Activated CD8-positive, alpha-beta memory T cell treated with anti-CD3 and anti-CD28 coated beads for 48 hours (primary cell): ENCODE measurements around the gene IWS1.
"Not testable (repeated sequence)": the region's sequence is repeated elsewhere in the genome, so short reads cannot be mapped to it uniquely, and the experiment has no call there.

Experiments
- DNase-seq, 3 experiments: peaks; one replicate each; pipeline ENCODE4 v3.0.0-alpha.2; 2020; ENCODE audit warnings: low read depth in 2 of 3, low spot score in 2 of 3

Gene IWS1

GRCh38 chr2:127561371-127561770 is 35.1 kb upstream of the IWS1 start:
- DNase-seq: no peak

GRCh38 chr2:127560931-127561280 is 34.6 kb upstream of the IWS1 start:
- DNase-seq: no peak

GRCh38 chr2:127560201-127560930 is 34.1 kb upstream of the IWS1 start:
- no peak for DNase-seq

- no peak for DNase-seq
Observed at GRCh38 chr2:127559454-127559853, 33.2 kb upstream of the IWS1 start.

GRCh38 chr2:127558911-127559310 is 32.6 kb upstream of the IWS1 start:
- no peak for DNase-seq

- no peak for DNase-seq
Observed at GRCh38 chr2:127552846-127553245, 26.6 kb upstream of the IWS1 start.

GRCh38 chr2:127552336-127552735 is 26.0 kb upstream of the IWS1 start:
- DNase-seq: no peak

- DNase-seq: no peak
Observed at GRCh38 chr2:127551221-127551930, 25.1 kb upstream of the IWS1 start.

- DNase-seq: no peak
Observed at GRCh38 chr2:127546797-127547196, 20.5 kb upstream of the IWS1 start.

- no peak for DNase-seq
Observed at GRCh38 chr2:127545796-127546195, 19.5 kb upstream of the IWS1 start.

GRCh38 chr2:127545189-127545588 is 18.9 kb upstream of the IWS1 start:
- no peak for DNase-seq

GRCh38 chr2:127543013-127543501 is 16.8 kb upstream of the IWS1 start:
- DNase-seq: not testable (repeated sequence)

GRCh38 chr2:127542231-127542630 is 15.9 kb upstream of the IWS1 start:
- DNase-seq: no peak

GRCh38 chr2:127541809-127542208 is 15.5 kb upstream of the IWS1 start:
- no peak for DNase-seq

- no peak for DNase-seq
Observed at GRCh38 chr2:127537644-127538043, 11.4 kb upstream of the IWS1 start.

- DNase-seq: no peak
Observed at GRCh38 chr2:127536707-127537541, 10.6 kb upstream of the IWS1 start.

- no peak for DNase-seq
Observed at GRCh38 chr2:127535918-127536317, 9.6 kb upstream of the IWS1 start.

- no peak for DNase-seq
Observed at GRCh38 chr2:127535422-127535901, 9.2 kb upstream of the IWS1 start, which contains the start of gene MYO7B. MYO7B (plus strand) TSS chr2:127535683; CDS start chr2:127559723, 24,040 bp downstream.

GRCh38 chr2:127532296-127532695 is 6.0 kb upstream of the IWS1 start:
- DNase-seq: no peak

GRCh38 chr2:127531221-127531648 is 4.9 kb upstream of the IWS1 start:
- DNase-seq: no peak
